GM21447 (cell line): ENCODE data around the gene OR1F1.
"Not testable (repeated sequence)": the region's sequence is repeated elsewhere in the genome, so short reads cannot be mapped to it uniquely, and the experiment has no call there.

ENCODE experiments used
- ATAC-seq: cut with Tn5 transposase; IDR thresholded peaks from one replicate; pipeline ENCODE4 v1.9.1; 2021; ENCODE audit not compliant: unreplicated experiment

OR1F1 gene

DNA sequence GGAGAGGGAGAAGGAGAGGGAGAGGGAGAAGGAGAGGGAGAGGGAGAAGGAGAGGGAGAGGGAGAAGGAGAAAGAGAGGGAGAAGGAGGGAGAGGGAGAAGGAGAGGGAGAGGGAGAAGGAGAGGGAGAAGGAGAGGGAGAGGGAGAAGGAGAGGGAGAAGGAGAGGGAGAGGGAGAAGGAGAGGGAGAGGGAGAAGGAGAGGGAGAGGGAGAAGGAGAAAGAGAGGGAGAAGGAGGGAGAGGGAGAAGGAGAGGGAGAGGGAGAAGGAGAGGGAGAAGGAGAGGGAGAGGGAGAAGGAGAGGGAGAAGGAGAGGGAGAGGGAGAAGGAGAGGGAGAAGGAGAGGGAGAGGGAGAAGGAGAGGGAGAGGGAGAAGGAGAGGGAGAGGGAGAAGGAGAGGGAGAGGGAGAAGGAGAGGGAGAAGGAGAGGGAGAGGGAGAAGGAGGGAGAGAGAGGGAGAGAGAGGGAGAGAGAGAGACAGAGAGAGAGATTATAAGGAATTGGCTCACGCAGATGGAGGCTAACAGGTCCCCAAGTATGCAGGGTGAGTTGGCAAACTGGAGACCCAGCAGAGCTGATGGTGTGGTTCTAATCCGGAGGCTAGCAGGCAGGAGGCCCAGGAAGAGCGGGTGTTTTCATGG is 9.8 kb downstream of the OR1F1 start:
- not testable (repeated sequence) for ATAC-seq

- no peak for ATAC-seq
Observed at GRCh38 chr16:3198334-3199072, 10.5 kb downstream of the OR1F1 start.

DNA sequence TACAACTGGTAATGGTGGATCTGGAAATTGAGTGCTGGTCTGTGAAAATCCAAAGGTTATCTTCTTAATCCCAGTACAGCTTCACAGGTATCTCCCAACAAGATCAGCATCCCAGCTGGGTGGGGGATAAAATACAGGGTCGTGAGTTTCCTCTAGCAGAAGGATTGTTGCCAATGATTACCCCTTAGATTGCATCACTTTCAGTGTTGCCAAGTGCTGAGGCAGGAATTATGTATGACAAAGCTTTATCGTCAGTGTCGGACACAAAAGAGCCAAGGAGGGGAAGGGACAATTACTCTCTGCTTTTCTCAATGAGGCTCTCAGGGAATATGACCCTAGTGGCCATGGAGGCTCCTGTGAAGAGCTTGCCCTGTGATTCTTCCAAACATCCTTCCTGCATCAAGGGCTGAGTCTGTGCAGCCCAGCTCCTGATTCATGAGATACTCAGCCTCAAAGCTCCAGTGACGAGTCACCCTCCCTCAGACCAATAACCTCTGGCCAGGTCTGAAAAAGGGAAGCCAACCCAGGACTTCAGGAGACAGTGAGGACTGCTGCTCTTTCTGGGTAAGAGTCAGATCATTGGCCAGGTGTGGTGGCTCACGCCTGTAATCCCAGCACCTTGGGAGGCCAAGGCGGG is 15.0 kb downstream of the OR1F1 start:
- no peak for ATAC-seq

DNA sequence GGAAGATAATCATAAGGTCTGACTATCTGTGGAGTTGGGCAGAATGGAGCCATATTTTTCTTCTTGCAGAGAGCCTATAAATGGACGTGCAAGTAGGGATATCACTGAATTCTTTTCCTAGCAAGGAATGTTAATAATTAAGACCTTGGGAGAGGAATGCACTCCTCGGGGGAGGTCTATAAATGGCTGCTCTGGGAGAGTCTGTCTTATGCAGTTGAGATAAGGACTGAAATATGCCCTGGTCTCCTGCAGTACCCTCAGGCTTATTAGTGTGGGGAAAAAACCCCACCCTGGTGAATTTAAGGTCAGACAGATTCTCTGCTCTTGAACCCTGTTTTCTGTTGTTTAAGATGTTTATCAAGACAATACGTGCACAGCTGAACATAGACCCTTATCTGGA is 17.9 kb downstream of the OR1F1 start:
- not testable (repeated sequence) for ATAC-seq

- ATAC-seq, result no peak
Observed at GRCh38 chr16:3207086-3207953, 19.3 kb downstream of the OR1F1 start.

DNA sequence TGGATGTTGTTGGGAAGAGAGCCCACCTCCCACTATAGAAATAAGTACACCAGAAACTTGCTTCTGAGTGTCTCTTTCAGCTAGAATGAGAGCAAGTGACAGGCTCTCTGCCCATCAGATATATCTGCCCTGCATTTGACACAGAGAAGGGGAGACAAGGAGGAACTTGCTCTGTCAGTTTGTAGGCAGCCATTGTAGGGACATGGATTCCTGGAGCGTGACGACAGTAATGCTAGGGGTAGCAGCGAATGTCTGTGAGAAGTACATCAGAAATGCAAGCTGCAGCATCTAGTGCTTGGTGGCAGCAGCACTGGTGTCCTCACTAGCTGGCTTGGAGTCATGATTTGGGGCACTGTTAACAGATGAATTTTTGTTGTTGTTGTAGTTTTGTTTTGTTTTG is 24.0 kb downstream of the OR1F1 start:
- ATAC-seq, result no peak

GRCh38 chr16:3212567-3212966 is 24.6 kb downstream of the OR1F1 start:
- ATAC-seq, result no peak

DNA sequence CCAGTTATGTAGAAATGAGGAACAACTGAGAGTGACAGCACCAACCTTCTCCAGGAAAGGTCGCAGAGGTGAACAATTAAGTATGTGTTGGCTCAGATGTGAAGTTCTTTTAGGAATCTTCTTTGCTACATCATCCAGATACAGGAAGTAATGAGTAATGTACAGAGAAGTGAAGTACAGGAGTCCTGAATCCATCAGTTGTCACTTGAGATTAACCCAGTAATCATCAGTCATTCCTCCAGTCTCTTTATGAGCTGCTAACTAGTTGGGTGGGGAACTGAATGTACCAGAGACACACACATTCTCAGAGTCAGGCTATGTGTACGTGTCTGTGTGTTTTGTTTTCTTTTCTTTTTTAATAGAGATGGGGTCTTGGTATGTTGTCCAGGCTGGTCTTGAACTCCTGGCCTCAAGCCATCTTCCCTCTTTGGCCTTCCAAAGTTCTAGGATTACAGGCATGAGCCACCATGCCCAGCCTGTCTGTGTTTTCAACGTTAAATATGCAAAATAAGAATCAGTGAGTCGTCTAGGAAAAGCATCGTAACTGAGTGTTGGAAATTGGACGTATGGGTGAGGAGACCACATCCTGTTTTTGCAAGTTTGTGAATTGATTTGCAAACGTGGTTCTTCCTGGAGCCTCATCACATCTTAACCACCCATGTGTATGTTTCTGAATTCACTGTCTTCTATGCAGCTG is 27.0 kb downstream of the OR1F1 start:
- no peak for ATAC-seq

DNA sequence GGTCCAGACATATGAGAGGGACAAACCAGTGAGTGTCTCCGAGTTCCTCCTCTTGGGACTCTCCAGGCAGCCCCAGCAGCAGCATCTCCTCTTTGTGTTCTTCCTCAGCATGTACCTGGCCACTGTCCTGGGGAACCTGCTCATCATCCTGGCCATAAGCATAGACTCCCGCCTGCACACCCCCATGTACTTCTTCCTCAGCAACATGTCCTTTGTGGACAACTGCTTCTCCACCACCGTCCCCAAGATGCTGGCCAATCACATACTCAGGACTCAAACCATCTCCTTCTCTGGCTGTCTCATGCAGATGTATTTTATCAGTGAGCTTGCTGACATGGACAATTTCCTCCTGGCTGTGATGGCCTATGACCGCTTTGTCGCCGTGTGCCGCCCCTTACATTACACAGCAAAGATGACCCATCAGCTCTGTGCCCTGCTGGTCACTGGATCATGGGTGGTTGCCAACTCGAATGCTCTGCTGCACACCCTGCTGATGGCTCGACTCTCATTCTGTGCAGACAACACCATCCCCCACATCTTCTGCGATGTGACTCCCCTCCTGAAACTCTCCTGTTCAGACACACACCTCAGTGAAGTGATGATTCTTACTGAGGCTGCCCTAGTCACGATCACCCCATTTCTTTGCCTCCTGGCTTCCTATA is 27.7 kb downstream of the OR1F1 start:
- no peak for ATAC-seq

- no peak for ATAC-seq
Observed at GRCh38 chr16:3216263-3216640, 28.2 kb downstream of the OR1F1 start.

GRCh38 chr16:3220839-3221238 is 32.8 kb downstream of the OR1F1 start:
- no peak for ATAC-seq

DNA sequence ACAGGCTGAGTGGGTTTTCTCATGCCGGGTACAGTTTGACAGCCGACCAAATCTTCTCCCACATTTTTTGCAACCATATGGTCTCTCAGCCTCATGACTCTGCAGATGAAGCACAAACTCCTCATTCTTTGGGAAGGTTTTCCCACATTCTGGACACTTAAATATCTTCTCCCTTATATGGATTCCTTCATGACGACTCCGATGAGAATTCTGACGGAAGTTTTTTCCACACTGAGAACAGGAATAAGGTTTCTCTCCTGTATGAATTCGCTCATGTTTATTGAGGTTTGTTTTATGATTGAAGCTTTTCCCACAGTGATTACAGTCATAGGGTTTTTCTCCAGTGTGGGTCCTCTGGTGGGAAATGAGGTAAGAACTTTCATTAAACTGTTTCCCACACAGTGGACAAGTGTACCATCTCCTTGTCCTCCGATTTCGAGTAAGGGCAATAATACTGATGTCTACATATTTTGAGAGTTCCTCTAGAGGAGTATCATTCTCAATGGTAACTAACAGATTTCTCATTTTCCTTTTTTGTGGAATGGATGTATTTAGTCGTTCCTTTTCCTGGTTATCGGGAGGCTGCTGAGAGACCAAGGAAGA is 36.0 kb downstream of the OR1F1 start:
- no peak for ATAC-seq

- ATAC-seq, result peak; percentile 14
Observed at GRCh38 chr16:3234543-3234856, 46.5 kb downstream of the OR1F1 start.

DNA sequence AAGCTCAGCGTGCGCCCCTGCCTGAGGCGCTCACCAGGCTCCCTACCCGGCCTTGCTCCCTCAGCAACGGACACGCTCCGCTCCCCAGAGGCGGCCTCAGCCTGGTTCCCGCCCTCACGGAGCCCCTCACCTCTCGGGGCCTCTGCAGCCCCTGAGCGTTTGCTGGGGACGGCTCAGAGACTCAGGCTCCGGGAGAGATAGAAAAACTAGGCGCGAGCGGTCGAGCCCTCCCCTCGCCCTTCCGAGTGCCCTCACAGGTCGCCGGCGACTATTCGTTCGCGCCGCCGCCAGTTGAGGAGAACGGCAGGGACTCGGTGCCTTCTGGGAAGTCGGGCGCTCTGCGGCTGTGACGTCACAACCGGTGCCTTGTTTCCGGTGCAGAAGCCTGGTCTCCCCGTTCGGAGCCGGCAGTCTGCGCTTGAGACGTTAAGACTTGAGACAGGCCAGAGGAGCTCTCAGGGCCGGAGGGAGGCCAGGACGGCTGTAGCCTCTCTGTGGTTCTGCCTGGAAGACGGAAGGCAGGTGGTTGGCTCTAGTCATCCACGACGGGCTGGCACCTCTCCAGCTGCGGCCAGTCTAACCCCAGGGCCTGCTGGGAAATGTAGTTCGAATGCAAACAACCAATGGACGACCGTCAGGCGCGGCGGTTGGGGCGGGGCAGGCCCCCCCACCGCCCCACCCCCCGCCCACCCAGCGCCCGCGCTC is 47.0 kb downstream of the OR1F1 start, which contains the start of gene ZNF200:
Gene ZNF200 (minus strand): TSS at position 302 of the 705 bp plus-strand sequence. CDS start 1,403 bp downstream, outside the sequence.
- peak; percentile 91 for ATAC-seq

DNA sequence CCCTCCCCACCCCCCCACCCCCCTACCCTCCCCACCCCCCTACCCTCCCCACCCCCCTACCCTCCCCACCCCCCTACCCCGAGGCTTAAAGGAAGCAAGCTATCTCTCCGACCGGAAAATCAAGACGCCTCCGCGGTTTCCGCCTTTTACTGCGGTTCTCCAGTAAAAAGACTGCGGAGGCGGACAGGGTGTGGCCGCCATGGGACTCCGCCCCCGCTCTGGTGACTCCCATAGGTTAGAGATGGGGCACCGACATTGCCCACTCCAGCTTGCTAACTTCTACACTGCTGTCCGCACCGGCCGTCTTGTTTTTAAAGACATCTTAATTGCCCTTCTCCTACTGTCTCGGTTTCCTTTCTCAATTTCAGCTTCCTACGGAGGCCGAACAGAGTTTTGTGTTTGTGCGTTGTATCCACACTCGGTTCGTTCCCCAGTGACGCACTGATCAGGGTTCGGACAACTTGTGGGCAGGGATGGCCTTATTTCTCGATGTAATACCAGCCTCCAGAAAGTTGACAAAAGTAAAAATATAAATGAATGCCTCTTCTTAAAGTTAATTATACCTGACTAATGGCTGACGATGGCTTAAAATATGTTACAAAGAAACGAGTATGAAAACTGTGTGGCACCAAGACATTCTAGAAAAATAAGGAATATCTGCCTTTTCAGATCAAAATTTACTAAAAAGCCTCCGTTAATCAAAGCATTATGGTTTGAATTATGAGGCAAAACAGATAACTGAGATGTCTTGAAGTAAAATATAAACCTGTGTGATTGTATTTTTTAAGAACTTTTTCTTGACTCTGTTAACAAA is 48.1 kb downstream of the OR1F1 start:
- ATAC-seq, result no peak

- no peak for ATAC-seq
Observed at GRCh38 chr16:3241761-3242160, 53.8 kb downstream of the OR1F1 start.

DNA sequence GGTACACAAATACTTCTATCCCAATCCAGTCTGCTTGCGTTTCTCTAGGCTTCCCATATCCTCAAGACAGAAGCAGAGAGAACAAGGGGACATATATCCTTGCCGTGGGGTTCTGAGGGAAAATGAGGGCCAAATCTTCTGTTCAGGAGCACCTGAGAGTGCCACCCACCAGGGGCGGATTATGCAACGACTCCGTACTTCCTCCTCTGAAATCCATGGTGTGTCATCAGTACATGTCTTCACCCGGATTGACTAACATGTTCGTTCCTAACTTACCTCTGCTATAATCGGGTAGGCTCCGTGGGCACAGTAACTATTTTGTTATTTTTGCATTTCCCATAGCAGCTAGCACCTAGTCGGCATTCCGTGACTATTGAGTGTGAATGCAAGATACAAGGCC is 54.7 kb downstream of the OR1F1 start:
- no peak for ATAC-seq

DNA sequence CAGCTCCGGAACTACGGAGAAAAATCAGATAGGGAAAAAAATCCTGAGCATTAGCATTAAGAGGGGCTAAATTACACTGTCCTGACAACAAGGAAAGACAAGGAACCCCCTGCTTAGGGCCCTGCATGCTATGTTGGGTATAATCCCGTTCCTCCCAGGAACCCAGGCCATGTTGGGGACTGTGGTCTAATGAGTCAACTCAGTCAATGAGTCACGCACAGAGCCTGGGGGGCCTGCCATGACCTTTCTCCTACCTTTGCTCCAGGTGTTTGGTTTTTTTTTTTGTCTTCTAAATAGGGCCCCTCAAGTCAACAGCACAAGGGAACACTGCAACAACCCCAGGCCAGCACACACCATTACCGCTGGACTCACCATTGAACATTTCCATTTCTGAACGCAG is 55.9 kb downstream of the OR1F1 start:
- no peak for ATAC-seq
